ENCODE results near the gene FBXW5. TPM values are rescaled to one million over a fixed set of nuclear protein-coding genes. Genes with fewer than 3 reads are reported as not detected.

Gene FBXW5
- total and polyA plus RNA-seq, 10 of the 15 experiments (the other 5 are each of a cell fraction or from before 2014, with no cell fraction given): 0.21 to 97.3 (median 44.5) TPM

GRCh38 chr9:136896027-136896426 is 48.5 kb downstream of the FBXW5 start:
- no peak for FAIRE-seq
- Histone ChIP-seq H3K4me2 (ENCODE audit: control insufficient read depth, insufficient read depth) (no peak overlapping the region), H3K79me2 (ENCODE audit: control insufficient read depth, insufficient read depth, low read length) (peaks cover 61% of the 10 kb centered on the region), H3K4me3 (no peak overlapping the region), H2AFZ (ENCODE audit: control insufficient read depth, low read depth, low read length) (no peak overlapping the region), H3K4me1 (ENCODE audit: control insufficient read depth, insufficient read depth, low read length) (peaks cover 42% of the 10 kb centered on the region), H3K9ac (ENCODE audit: control insufficient read depth, insufficient read depth, low read length) (no peak overlapping the region), H3K9me3 (replicated peaks; ENCODE audit: control insufficient read depth, insufficient read depth, low read length) (no peaks in the 10 kb centered on the region), H4K20me1 (ENCODE audit: control insufficient read depth, insufficient read depth) (no peaks in the 10 kb centered on the region), H3K36me3 (ENCODE audit: control insufficient read depth in 2 of 2, insufficient read depth in 2 of 2, low read length in 1 of 2) (peaks cover 10 to 22% of the 10 kb centered on the region in 2 experiments), H3K27me3 (replicated peaks in 1 of 2; ENCODE audit: control insufficient read depth in 2 of 2, insufficient read depth in 2 of 2, low read length in 1 of 2) (no peaks in the 10 kb centered on the region), H3K27ac (ENCODE audit: control insufficient read depth, insufficient read depth) (no peak overlapping the region)
- BruUV-seq (replicated peaks): no TSS peak
- ChIA-PET RAD21 (ENCODE audit: unreplicated experiment) (no interaction called here), POLR2A (no interaction called here), CTCF (interaction anchor here (0.7 kb wide), 1 partner anchor 189 kb away, joined by 3 read pairs; no protein-coding TSS in a partner anchor), SMC1A (ENCODE audit: uncharacterized antibody, unreplicated experiment) (no interaction called here)
- WGBS (ENCODE audit: insufficient coverage, insufficient replicate concordance, low lambda C conversion rate, missing lambda C conversion rate): 80% methylated on average over 11 of the region's 11 CpGs
- TF ChIP-seq SRF (IDR thresholded peaks at IDR 0.05; ENCODE audit: low read depth in 2 of 2, low read length in 2 of 2) (no peak), HDGF (IDR thresholded peaks at IDR 0.05) (no peak), ZSCAN29 (IDR thresholded peaks at IDR 0.05) (no peak), RB1 (IDR thresholded peaks at IDR 0.05; ENCODE audit: borderline replicate concordance) (no peak), POLR2AphosphoS2 (IDR thresholded peaks at IDR 0.05; ENCODE audit: low read depth, low read length) (no peak), CHD2 (IDR thresholded peaks at IDR 0.05; ENCODE audit: borderline replicate concordance, low read depth, low read length) (no peak), ELK1 (IDR thresholded peaks at IDR 0.05; ENCODE audit: low read depth, low read length) (no peak), FOXM1 (IDR thresholded peaks at IDR 0.05; ENCODE audit: low read depth, low read length) (no peak), ZBTB4 (CRISPR knock-in tag; IDR thresholded peaks at IDR 0.05) (no peak), NR2F1 (conservative IDR thresholded peaks at IDR 0.05) (no peak), GATAD2B (conservative IDR thresholded peaks at IDR 0.05; ENCODE audit: low read depth) (no peak), TARDBP (IDR thresholded peaks at IDR 0.05; ENCODE audit: borderline replicate concordance) (no peak), PAX8 (IDR thresholded peaks at IDR 0.05) (no peak), BHLHE40 (IDR thresholded peaks at IDR 0.05; ENCODE audit: borderline replicate concordance in 1 of 2, low read depth in 2 of 2, low read length in 1 of 2) (no peak), TAF1 (IDR thresholded peaks at IDR 0.05; ENCODE audit: borderline replicate concordance, low read depth, low read length) (no peak)
- intact Hi-C loops (cut with micrococcal nuclease; ENCODE audit: unreplicated experiment) (no loop called here), in situ Hi-C loops (cut with MboI) (no loop called here)
- ATAC-seq: no peak
- DNase-seq (ENCODE audit: low read depth, low spot score): no peak
